ENCODE measurements around the gene FAM227B. TPM values are rescaled to one million over a fixed set of nuclear protein-coding genes. Genes with fewer than 3 reads are reported as not detected.

The FAM227B gene, protein sequence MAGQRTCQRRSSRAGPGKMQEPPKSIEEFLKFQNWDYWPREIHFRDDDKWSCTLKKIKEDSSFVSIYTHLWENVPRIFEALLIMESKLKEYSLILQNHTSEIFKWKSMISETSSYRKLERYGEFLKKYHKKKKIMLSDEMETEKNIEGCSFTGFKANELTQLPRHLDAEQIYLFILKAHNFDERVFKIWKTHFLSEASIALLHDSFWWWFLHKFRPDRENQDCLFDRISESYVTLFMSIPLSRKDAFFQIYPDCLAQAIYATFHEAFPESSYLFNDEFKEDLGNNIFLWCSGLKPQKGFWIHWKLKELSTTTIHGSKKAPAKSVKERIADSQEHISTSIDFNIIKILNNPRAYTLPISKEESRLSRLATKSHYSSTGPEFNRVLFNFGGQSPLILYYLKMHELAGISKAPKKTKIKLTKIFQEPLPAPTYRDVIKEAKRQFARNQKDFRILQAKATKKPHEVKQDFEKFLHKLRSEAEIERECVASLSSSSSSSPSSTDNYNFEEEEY
- 1.6 and 2.7 TPM in 2 replicates for total RNA-seq (2014; rRNA removed; shearing (Covaris generic))

GRCh38 chr15:49620658-49621368 lies at the start of gene FAM227B, which contains the start of gene DTWD1:
Gene FAM227B, minus strand, starts transcription at chr15:49620818. Its CDS starts 5,647 bp downstream, at chr15:49615171.
Gene DTWD1, plus strand, starts transcription at chr15:49621048. Its CDS starts 4,120 bp downstream, at chr15:49625168.

GRCh38 chr15:49423021-49423420 lies 197.6 kb downstream of the FAM227B start, which contains the start of gene FGF7:
Gene FGF7, plus strand, starts transcription at chr15:49423242. Its CDS starts 1,056 bp downstream, at chr15:49424298.

Other genes with a start within 250 kb of the FAM227B start
- 0.08 and 0.66 TPM in 2 replicates for gene FGF7, start 197.6 kb downstream of the FAM227B start, total RNA-seq (2014; rRNA removed; shearing (Covaris generic))
- gene DTWD1, start 230 bp upstream of the FAM227B start, total RNA-seq (2014; rRNA removed; shearing (Covaris generic)) = 26.1 and 27.3 TPM in 2 replicates

All from A375 (cell line).